B cell (primary cell): Measurements from ENCODE around the gene CEP85. TPM values are rescaled to one million over a fixed set of nuclear protein-coding genes. Genes with fewer than 3 reads are reported as not detected.

Experiments used
- ATAC-seq: fragments of 200-7000 bp; cut with Tn5 transposase; one replicate; pipeline ENCODE4 v1.10.0; 2021; ENCODE audit warnings: low read depth, mild to moderate bottlenecking, moderate number of reproducible peaks, moderate library complexity
- CTCF ChIA-PET: fragments of 350-600 bp; sonication (Branson Sonifier 250); formaldehyde crosslinking; loops from one replicate; lab custom pipeline; 2021; ENCODE audit warnings: antibody characterized with exemption, inconsistent platforms; lab: Charles Lee
- POLR2A ChIA-PET: fragments of 350-600 bp; sonication (Branson Sonifier 250); formaldehyde crosslinking; loops from one replicate; lab custom pipeline; 2021; ENCODE audit warnings: antibody characterized with exemption; lab: Charles Lee
- DNase-seq: peaks from one replicate; pipeline ENCODE4 v3.0.0; 2013
- H2AFZ ChIP-seq: 2 replicates; pipeline ENCODE4 v1.6.1; 2012; ENCODE audit warnings: mild to moderate bottlenecking, low read depth, low read length; ENCODE audit not compliant: insufficient read depth, poor library complexity, severe bottlenecking
- H3K27ac ChIP-seq, 2 donors: 1 replicate in 1 of 2; 2 replicates in 1 of 2; pipeline ENCODE4 v1.5.1; 2012 to 2013; ENCODE audit warnings: low read length in 2 of 2, mild to moderate bottlenecking in 2 of 2, moderate library complexity in 1 of 2
- H3K27me3 ChIP-seq, 4 experiments: fragments of 200-600 bp in 1 of 4; sonication (generic) in 1 of 4; replicated peaks in 1 of 4; 1 replicate in 2 of 4; 2 replicates in 2 of 4; pipeline versions ENCODE4 v1.6.1 to v1.7.0; 2013 to 2016; ENCODE audit warnings: low read length in 3 of 4, mild to moderate bottlenecking in 2 of 4, mixed read lengths in 1 of 4, moderate library complexity in 1 of 4; ENCODE audit not compliant: insufficient read depth in 4 of 4, control insufficient read depth in 3 of 4; ENCODE audit errors: control extremely low read depth in 1 of 4
- H3K36me3 ChIP-seq, 2 experiments: replicated peaks in 1 of 2; 1 replicate in 1 of 2; 2 replicates in 1 of 2; pipeline versions ENCODE4 v1.6.1 to v1.7.1; 2013; ENCODE audit warnings: low read length in 1 of 2; ENCODE audit not compliant: insufficient read depth in 2 of 2, control insufficient read depth in 1 of 2; ENCODE audit errors: control extremely low read depth in 1 of 2, extremely low read depth in 1 of 2
- H3K4me1 ChIP-seq, 2 donors: fragments of 200-600 bp in 1 of 2; sonication (generic) in 1 of 2; 1 replicate in 1 of 2; 2 replicates in 1 of 2; pipeline versions ENCODE4 v1.5.1 to v1.6.1; 2013 to 2017; ENCODE audit warnings: low read length in 2 of 2; ENCODE audit not compliant: control insufficient read depth in 2 of 2, insufficient read depth in 2 of 2
- H3K4me2 ChIP-seq: replicated peaks from 2 replicates; pipeline ENCODE3; 2012; ENCODE audit warnings: mild to moderate bottlenecking, low read depth, low read length; ENCODE audit not compliant: poor library complexity, severe bottlenecking
- H3K4me3 ChIP-seq, 5 experiments: fragments of 200-600 bp in 1 of 5; sonication (generic) in 1 of 5; 1 replicate in 3 of 5; 2 replicates in 2 of 5; pipeline versions ENCODE4 v1.5.1 to v1.7.0; 2011 to 2016; ENCODE audit warnings: low read length in 4 of 5, mild to moderate bottlenecking in 4 of 5, low read depth in 2 of 5, control low read depth in 1 of 5, moderate library complexity in 1 of 5; ENCODE audit not compliant: insufficient read depth in 1 of 5; ENCODE audit errors: control extremely low read depth in 1 of 5, extremely low read depth in 1 of 5
- H3K79me2 ChIP-seq: fragments of 200-600 bp; sonication (generic); one replicate; pipeline ENCODE4 v1.6.0; 2016; ENCODE audit warnings: low read length; ENCODE audit not compliant: control insufficient read depth, insufficient read depth
- H3K9ac ChIP-seq: fragments of 200-600 bp; sonication (generic); 2 replicates; pipeline ENCODE4 v1.6.1; 2017; ENCODE audit warnings: mild to moderate bottlenecking, low read length, moderate library complexity
- H3K9me3 ChIP-seq, 3 donors: one replicate each; pipeline versions ENCODE4 v1.6.1 to v1.7.1; 2013; ENCODE audit warnings: low read length in 2 of 3; ENCODE audit not compliant: control insufficient read depth in 2 of 3, insufficient read depth in 1 of 3; ENCODE audit errors: control extremely low read depth in 1 of 3
- H4K20me1 ChIP-seq: 2 replicates; pipeline ENCODE4 v1.6.0; 2012; ENCODE audit warnings: mild to moderate bottlenecking, low read length; ENCODE audit not compliant: insufficient read depth, control insufficient read depth, poor library complexity, severe bottlenecking
- H3K27ac Mint-ChIP-seq: one replicate; pipeline ENCODE4 v1.8.0; 2021; ENCODE audit warnings: mixed read lengths
- H3K27me3 Mint-ChIP-seq: one replicate; pipeline ENCODE4 v1.8.0; 2021; ENCODE audit warnings: mixed read lengths
- H3K4me1 Mint-ChIP-seq: one replicate; pipeline ENCODE4 v1.8.0; 2021; ENCODE audit warnings: mixed read lengths
- H3K4me3 Mint-ChIP-seq: one replicate; pipeline ENCODE4 v1.8.0; 2021; ENCODE audit warnings: mixed read lengths
- H3K9me3 Mint-ChIP-seq: one replicate; pipeline ENCODE4 v1.8.0; 2022; ENCODE audit warnings: mixed read lengths; ENCODE audit not compliant: insufficient read depth
- EZH2 ChIP-seq: IDR thresholded peaks from 2 replicates; pipeline ENCODE4 v1.6.1; 2012; ENCODE audit warnings: borderline replicate concordance, low read depth, mild to moderate bottlenecking, moderate library complexity, low read length; ENCODE audit not compliant: insufficient read depth, poor library complexity, severe bottlenecking
- WGBS: methylation state at CpG from one replicate; pipeline ENCODE4 v1.1.5; 2013; ENCODE audit warnings: missing lambda C conversion rate; ENCODE audit not compliant: insufficient coverage; 5-methylcytosine and 5-hydroxymethylcytosine counted together
- intact Hi-C: fragments of 100-400 bp; cut with micrococcal nuclease; formaldehyde crosslinking; loops from one replicate; pipeline ENCODE4 v1.10.0; 2022
- polyA plus RNA-seq: library from polyadenylated mRNA; depleted of rRNA; stranded (reverse); fragments of >200 nt; gene quantifications from 2 replicates; pipeline ENCODE4 v1.2.3, GENCODE V29; 2012
- total RNA-seq, 2 donors: library from RNA; stranded (reverse); fragments of 120-200 nt in 1 of 2; gene quantifications; 1 replicate in 1 of 2; 2 replicates in 1 of 2; pipeline versions ENCODE4 v1.2.3 to v1.2.4, GENCODE V29; 2013 to 2022
- TF ChIP-seq, protein P1 (sequence below): fragments of 200-600 bp; IDR thresholded peaks from one replicate; pipeline ENCODE4 v1.8.0; 2022; ENCODE audit warnings: antibody characterized with exemption, mild to moderate bottlenecking

Gene CEP85
- total and polyA plus RNA-seq, 2 donors (not counting 1 experiment from before 2014, with no cell fraction given) = 16.2 to 16.3 TPM

DNA sequence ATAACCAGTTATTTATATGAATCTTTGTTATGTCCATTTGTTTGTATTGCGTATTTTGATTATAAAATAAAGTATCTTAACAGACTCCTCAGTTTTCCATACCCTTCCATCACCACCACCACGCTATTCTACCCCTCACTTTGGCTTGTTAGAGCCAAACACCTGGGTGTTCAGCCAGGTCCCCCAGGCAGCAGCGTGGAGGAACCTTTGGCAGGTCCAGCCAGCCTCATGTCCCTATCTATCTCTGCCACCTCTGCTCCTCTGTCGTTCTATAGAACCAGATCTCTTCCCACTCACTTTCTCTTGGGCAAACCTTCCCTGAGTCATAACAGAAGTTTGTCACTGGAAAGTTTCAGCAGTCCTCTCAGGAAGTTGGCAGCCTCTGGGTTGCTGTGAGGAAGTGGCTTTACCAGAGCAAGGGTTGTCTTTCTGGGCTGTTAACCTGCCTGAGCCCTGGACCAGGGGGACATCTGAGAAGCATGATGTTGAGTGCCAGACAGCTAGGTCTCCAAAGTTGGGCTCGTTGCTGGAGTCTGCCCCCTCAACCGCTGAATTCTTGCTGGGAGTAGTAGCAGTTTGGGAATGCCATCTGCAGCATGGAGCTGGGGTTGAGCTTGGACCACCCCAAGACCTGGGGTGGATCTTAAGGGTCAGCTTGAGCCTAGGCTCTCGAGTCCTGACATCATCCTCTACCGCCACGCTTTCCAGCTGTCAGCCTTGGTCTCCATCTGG is 44.9 kb downstream of the CEP85 start:
- intact Hi-C loops = loop anchor here (1.0 kb wide), 1 partner anchor 84 kb away; no protein-coding TSS in a partner anchor
- peak overlapping the region; percentile 92 for H3K4me3 Mint-ChIP-seq

More for the DNA sequence above, 44.9 kb downstream of the CEP85 start:
- no peak for TF ChIP-seq EZH2
- TF ChIP-seq, protein P1, sequence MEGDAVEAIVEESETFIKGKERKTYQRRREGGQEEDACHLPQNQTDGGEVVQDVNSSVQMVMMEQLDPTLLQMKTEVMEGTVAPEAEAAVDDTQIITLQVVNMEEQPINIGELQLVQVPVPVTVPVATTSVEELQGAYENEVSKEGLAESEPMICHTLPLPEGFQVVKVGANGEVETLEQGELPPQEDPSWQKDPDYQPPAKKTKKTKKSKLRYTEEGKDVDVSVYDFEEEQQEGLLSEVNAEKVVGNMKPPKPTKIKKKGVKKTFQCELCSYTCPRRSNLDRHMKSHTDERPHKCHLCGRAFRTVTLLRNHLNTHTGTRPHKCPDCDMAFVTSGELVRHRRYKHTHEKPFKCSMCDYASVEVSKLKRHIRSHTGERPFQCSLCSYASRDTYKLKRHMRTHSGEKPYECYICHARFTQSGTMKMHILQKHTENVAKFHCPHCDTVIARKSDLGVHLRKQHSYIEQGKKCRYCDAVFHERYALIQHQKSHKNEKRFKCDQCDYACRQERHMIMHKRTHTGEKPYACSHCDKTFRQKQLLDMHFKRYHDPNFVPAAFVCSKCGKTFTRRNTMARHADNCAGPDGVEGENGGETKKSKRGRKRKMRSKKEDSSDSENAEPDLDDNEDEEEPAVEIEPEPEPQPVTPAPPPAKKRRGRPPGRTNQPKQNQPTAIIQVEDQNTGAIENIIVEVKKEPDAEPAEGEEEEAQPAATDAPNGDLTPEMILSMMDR = no peak
- no peaks in the 10 kb centered on the region for H3K27me3 ChIP-seq
- no peaks in the 10 kb centered on the region for H3K27me3 Mint-ChIP-seq
- ChIA-PET CTCF (interaction anchor here (1.1 to 26.4 kb wide), 11 partner anchors 8 to 136 kb away, joined by 3 to 1400 read pairs (median 4); partner anchors contain the start of genes CD52, CEP85, UBXN11 and ZNF593), POLR2A (interaction anchor here (0.5 to 21.9 kb wide), 7 partner anchors 10 to 876 kb away, joined by 3 to 1239 read pairs (median 5); partner anchors contain the start of genes CD52 and SLC9A1)
- H3K4me3 ChIP-seq = peak overlapping the region; percentile 75 to 93 (median 90)
- H2AFZ ChIP-seq = peak overlapping the region; percentile 76
- no peaks in the 10 kb centered on the region for H3K9me3 ChIP-seq
- H3K4me1 Mint-ChIP-seq = peaks cover 71% of the 10 kb centered on the region
- peak; percentile 37 for DNase-seq
- ATAC-seq = no peak
- peak overlapping the region; percentile 73 to 81 for H3K27ac ChIP-seq
- peaks cover 2 to 29% of the 10 kb centered on the region in 2 experiments for H3K36me3 ChIP-seq
- peaks cover 31% of the 10 kb centered on the region for H3K79me2 ChIP-seq
- H3K27ac Mint-ChIP-seq = peak overlapping the region; percentile 90
- H4K20me1 ChIP-seq = peaks cover 22% of the 10 kb centered on the region
- peaks cover 47 to 77% of the 10 kb centered on the region in 2 donors for H3K4me1 ChIP-seq
- 44% methylated on average over 5 of the region's 9 CpGs for WGBS
- H3K4me2 ChIP-seq = peak overlapping the region; percentile 95
- peak overlapping the region; percentile 80 for H3K9ac ChIP-seq
- no peaks in the 10 kb centered on the region for H3K9me3 Mint-ChIP-seq
